CD14-positive monocyte (primary cell): Measurements from ENCODE around the gene CKAP4. TPM values are rescaled to one million over a fixed set of nuclear protein-coding genes. Genes with fewer than 3 reads are reported as not detected.

Experiments
- DNase-seq, 3 donors: peaks; one replicate each; pipeline ENCODE4 v3.0.0-alpha.2; 2011 to 2022
- H2AFZ ChIP-seq: 2 replicates; pipeline ENCODE4 v1.6.0; 2012; ENCODE audit warnings: mild to moderate bottlenecking, low read depth, low read length, inconsistent platforms; ENCODE audit not compliant: insufficient read depth, poor library complexity, severe bottlenecking
- H3K27ac ChIP-seq, 2 donors: 1 replicate in 1 of 2; 2 replicates in 1 of 2; pipeline ENCODE4 v1.5.1; 2012 to 2013; ENCODE audit warnings: low read length in 2 of 2, control low read depth in 1 of 2, inconsistent platforms in 1 of 2, low read depth in 1 of 2, mild to moderate bottlenecking in 1 of 2
- H3K27me3 ChIP-seq, 2 donors: one replicate each; pipeline versions ENCODE4 v1.6.0 to v1.6.1; 2011 to 2013; ENCODE audit warnings: low read length in 2 of 2; ENCODE audit not compliant: control insufficient read depth in 2 of 2, insufficient read depth in 2 of 2
- H3K36me3 ChIP-seq, 2 donors: replicated peaks in 1 of 2; 1 replicate in 1 of 2; 2 replicates in 1 of 2; pipeline versions ENCODE4 v1.5.1 to v1.6.1; 2012 to 2013; ENCODE audit warnings: low read length in 2 of 2, control low read depth in 1 of 2, inconsistent platforms in 1 of 2, mild to moderate bottlenecking in 1 of 2; ENCODE audit not compliant: insufficient read depth in 2 of 2, control insufficient read depth in 1 of 2
- H3K4me1 ChIP-seq, 2 donors: 1 replicate in 1 of 2; 2 replicates in 1 of 2; pipeline versions ENCODE4 v1.5.1 to v1.6.1; 2012 to 2013; ENCODE audit warnings: low read length in 2 of 2, control low read depth in 1 of 2, inconsistent platforms in 1 of 2, mild to moderate bottlenecking in 1 of 2, moderate library complexity in 1 of 2; ENCODE audit not compliant: insufficient read depth in 2 of 2, control insufficient read depth in 1 of 2
- H3K4me2 ChIP-seq: replicated peaks from 2 replicates; pipeline ENCODE3; 2012; ENCODE audit warnings: low read length, moderate library complexity, mild to moderate bottlenecking; ENCODE audit not compliant: poor library complexity, severe bottlenecking; ENCODE audit errors: extremely low read depth
- H3K4me3 ChIP-seq, 3 experiments: fragments of 200-600 bp in 1 of 3; sonication (generic) in 1 of 3; replicated peaks in 1 of 3; 1 replicate in 2 of 3; 2 replicates in 1 of 3; pipeline ENCODE4 v1.5.1; 2011 to 2013; ENCODE audit warnings: low read length in 3 of 3, mild to moderate bottlenecking in 3 of 3, control low read depth in 2 of 3, low read depth in 2 of 3, inconsistent platforms in 1 of 3, moderate library complexity in 1 of 3
- H3K79me2 ChIP-seq: 2 replicates; pipeline ENCODE4 v1.6.0; 2012; ENCODE audit warnings: mild to moderate bottlenecking, control low read depth, inconsistent platforms, low read length, moderate library complexity; ENCODE audit not compliant: insufficient read depth
- H3K9ac ChIP-seq: 2 replicates; pipeline ENCODE4 v1.6.0; 2017; ENCODE audit warnings: low read length, mild to moderate bottlenecking; ENCODE audit not compliant: insufficient read depth, poor library complexity, severe bottlenecking
- H3K9me3 ChIP-seq, 2 donors: replicated peaks in 1 of 2; 1 replicate in 1 of 2; 2 replicates in 1 of 2; pipeline versions ENCODE4 v1.5.1 to v1.6.1; 2012 to 2013; ENCODE audit warnings: low read length in 2 of 2, control low read depth in 1 of 2; ENCODE audit not compliant: control insufficient read depth in 1 of 2, insufficient read depth in 1 of 2
- H4K20me1 ChIP-seq: 2 replicates; pipeline ENCODE4 v1.6.0; 2012; ENCODE audit warnings: mild to moderate bottlenecking, low read length, control low read depth, moderate library complexity; ENCODE audit not compliant: insufficient read depth
- H3K27ac Mint-ChIP-seq, 7 donors: one replicate each; pipeline ENCODE4 v1.8.0; 2020; ENCODE audit warnings: mild to moderate bottlenecking in 7 of 7, mixed read lengths in 7 of 7, moderate library complexity in 6 of 7, inconsistent platforms in 2 of 7
- H3K27me3 Mint-ChIP-seq, 3 donors: one replicate each; pipeline ENCODE4 v1.8.0; 2021 to 2022; ENCODE audit warnings: low read depth in 3 of 3, mild to moderate bottlenecking in 3 of 3, mixed read lengths in 3 of 3, moderate library complexity in 3 of 3, inconsistent platforms in 1 of 3
- H3K36me3 Mint-ChIP-seq, 2 donors: one replicate each; pipeline ENCODE4 v1.8.0; 2020; ENCODE audit warnings: mixed read lengths in 2 of 2, inconsistent platforms in 1 of 2, mild to moderate bottlenecking in 1 of 2
- H3K4me1 Mint-ChIP-seq: one replicate; pipeline ENCODE4 v1.8.0; 2020; ENCODE audit warnings: mild to moderate bottlenecking, mixed read lengths
- H3K4me3 Mint-ChIP-seq, 2 donors: one replicate each; pipeline ENCODE4 v1.8.0; 2020; ENCODE audit warnings: mild to moderate bottlenecking in 2 of 2, mixed read lengths in 2 of 2, moderate library complexity in 1 of 2
- H3K9me3 Mint-ChIP-seq, 7 donors: one replicate each; pipeline ENCODE4 v1.8.0; 2020 to 2022; ENCODE audit warnings: mixed read lengths in 7 of 7, mild to moderate bottlenecking in 6 of 7, moderate library complexity in 6 of 7, inconsistent platforms in 2 of 7
- WGBS: methylation state at CpG from one replicate; pipeline ENCODE4 v1.1.5; 2013; ENCODE audit warnings: missing lambda C conversion rate; ENCODE audit not compliant: insufficient coverage; 5-methylcytosine and 5-hydroxymethylcytosine counted together
- intact Hi-C, 2 donors: fragments of 100-400 bp; cut with micrococcal nuclease; formaldehyde crosslinking; loops; one replicate each; pipeline versions ENCODE4 v1.15.0 to v1.15.1; 2023
- polyA plus RNA-seq, 3 donors: library from polyadenylated mRNA; depleted of rRNA in 1 of 3; unstranded in 2 of 3; stranded (reverse) in 1 of 3; fragments of 300-500 nt in 2 of 3; fragments of >200 nt in 1 of 3; fragmentation: Illumina TruSeq in 2 of 3; gene quantifications; 1 replicate in 2 of 3; 2 replicates in 1 of 3; pipeline ENCODE4 v1.2.3, GENCODE V29; 2012 to 2021
- TF ChIP-seq, protein P1 (sequence below): fragments of 200-600 bp; IDR thresholded peaks from one replicate; pipeline ENCODE4 v1.8.0; 2022; ENCODE audit warnings: antibody characterized with exemption, mild to moderate bottlenecking

Gene CKAP4
- polyA plus RNA-seq, 3 donors, result 46.9 to 59.4 (median 55.9) TPM

DNA sequence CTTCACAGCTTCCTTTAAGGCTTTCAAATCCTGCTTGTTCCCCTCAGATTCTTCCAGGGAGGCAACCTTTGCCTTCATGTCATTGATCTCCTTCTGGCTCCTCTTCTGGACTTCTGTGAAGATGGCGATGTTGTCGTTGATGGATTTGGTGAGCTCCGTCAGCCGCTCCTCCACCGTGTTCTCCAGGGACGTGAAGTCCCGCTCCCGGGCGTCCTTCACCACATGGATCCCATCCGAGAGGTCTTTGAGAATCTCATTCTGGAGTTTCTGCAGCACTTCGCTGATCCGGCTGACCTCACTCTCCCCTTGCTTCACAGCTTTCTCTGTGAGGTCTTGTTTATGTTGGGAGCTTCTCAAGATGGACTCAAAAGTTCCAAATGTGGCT is 7.9 kb downstream of the CKAP4 start:
- Histone ChIP-seq H3K4me3 (no peak overlapping the region), H3K4me2 (no peak overlapping the region), H3K4me1 (peaks cover 28% of the 10 kb centered on the region in 2 donors), H3K27me3 (no peaks in the 10 kb centered on the region), H4K20me1 (peaks cover 86% of the 10 kb centered on the region), H2AFZ (no peak overlapping the region), H3K9ac (no peak overlapping the region), H3K9me3 (no peaks in the 10 kb centered on the region), H3K79me2 (peaks cover 70% of the 10 kb centered on the region), H3K36me3 (peaks cover 46 to 78% of the 10 kb centered on the region in 2 donors), H3K27ac (no peak overlapping the region)
- intact Hi-C loops, result no loop called here
- H3K27me3 Mint-ChIP-seq, result peaks cover 1 to 4% (median 4%) of the 10 kb centered on the region in 3 donors
- H3K4me1 Mint-ChIP-seq, result peaks cover 38% of the 10 kb centered on the region
- DNase-seq, result no peak
- 98% methylated on average over 9 of the region's 12 CpGs for WGBS
- no peak overlapping the region for H3K4me3 Mint-ChIP-seq
- H3K36me3 Mint-ChIP-seq, result peaks cover 67 to 81% of the 10 kb centered on the region in 2 donors
- peak overlapping the region in 3 of 7 donors; percentile 22 to 71 (median 26) for H3K27ac Mint-ChIP-seq
- no peaks in the 10 kb centered on the region for H3K9me3 Mint-ChIP-seq
- TF ChIP-seq, protein P1, sequence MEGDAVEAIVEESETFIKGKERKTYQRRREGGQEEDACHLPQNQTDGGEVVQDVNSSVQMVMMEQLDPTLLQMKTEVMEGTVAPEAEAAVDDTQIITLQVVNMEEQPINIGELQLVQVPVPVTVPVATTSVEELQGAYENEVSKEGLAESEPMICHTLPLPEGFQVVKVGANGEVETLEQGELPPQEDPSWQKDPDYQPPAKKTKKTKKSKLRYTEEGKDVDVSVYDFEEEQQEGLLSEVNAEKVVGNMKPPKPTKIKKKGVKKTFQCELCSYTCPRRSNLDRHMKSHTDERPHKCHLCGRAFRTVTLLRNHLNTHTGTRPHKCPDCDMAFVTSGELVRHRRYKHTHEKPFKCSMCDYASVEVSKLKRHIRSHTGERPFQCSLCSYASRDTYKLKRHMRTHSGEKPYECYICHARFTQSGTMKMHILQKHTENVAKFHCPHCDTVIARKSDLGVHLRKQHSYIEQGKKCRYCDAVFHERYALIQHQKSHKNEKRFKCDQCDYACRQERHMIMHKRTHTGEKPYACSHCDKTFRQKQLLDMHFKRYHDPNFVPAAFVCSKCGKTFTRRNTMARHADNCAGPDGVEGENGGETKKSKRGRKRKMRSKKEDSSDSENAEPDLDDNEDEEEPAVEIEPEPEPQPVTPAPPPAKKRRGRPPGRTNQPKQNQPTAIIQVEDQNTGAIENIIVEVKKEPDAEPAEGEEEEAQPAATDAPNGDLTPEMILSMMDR, result no peak

DNA sequence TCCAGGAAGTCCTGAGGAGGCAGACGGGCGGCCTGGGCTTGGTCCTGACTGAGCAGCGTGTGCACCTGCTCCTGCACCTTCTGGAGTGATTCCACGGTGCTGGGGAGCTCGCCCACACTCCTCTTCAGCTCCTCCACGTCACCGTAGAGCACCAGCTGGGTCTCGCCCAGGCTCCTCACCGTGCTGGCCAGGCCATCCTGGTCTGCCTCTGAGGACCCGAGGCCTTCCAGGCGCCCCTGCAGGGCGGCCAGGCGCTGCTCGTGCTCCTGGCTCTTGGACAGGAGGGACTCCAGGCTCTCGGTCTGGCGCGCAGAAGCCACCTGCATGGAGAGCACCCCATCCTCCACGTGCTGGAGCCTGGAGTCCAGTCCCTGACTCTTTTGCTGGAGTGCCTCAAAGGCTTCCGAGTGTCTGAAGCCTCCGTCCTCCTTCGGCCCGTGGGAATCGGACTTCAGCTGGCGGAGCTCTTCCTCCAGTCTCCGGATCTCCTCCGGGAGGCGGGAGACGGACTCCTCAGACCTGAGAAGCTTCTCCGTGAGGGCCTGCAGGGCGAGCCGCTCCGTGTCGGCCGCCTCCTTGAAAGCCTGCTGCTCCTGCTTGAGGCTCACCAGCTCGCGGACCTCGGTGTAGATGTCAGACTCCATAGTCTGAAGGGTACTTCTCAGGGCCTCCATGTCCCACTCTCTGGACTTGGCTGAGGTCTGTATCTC is 8.4 kb downstream of the CKAP4 start:
- 97% methylated on average over 37 of the region's 37 CpGs for WGBS
- Histone ChIP-seq H3K4me2 (no peak overlapping the region), H3K27me3 (no peaks in the 10 kb centered on the region), H3K4me1 (peaks cover 28% of the 10 kb centered on the region in 2 donors), H2AFZ (no peak overlapping the region), H3K4me3 (no peak overlapping the region), H3K9ac (no peak overlapping the region), H4K20me1 (peaks cover 84% of the 10 kb centered on the region), H3K9me3 (no peaks in the 10 kb centered on the region), H3K27ac (no peak overlapping the region), H3K36me3 (peaks cover 46 to 73% of the 10 kb centered on the region in 2 donors), H3K79me2 (peaks cover 64% of the 10 kb centered on the region)
- no peaks in the 10 kb centered on the region for H3K9me3 Mint-ChIP-seq
- H3K36me3 Mint-ChIP-seq, result peaks cover 67 to 76% of the 10 kb centered on the region in 2 donors
- TF ChIP-seq, protein P1, result no peak
- H3K27me3 Mint-ChIP-seq, result peaks cover 1 to 4% (median 4%) of the 10 kb centered on the region in 3 donors
- peak overlapping the region in 3 of 7 donors; percentile 26 to 73 (median 71) for H3K27ac Mint-ChIP-seq
- intact Hi-C loops, result no loop called here
- no peak for DNase-seq
- peaks cover 39% of the 10 kb centered on the region for H3K4me1 Mint-ChIP-seq
- no peak overlapping the region for H3K4me3 Mint-ChIP-seq
